Eye (tissue), 1 donor: Measurements from ENCODE around the gene TOM1L1.
"Not testable (repeated sequence)": the region's sequence is repeated elsewhere in the genome, so short reads cannot be mapped to it uniquely, and the experiment has no call there.

Experiments used
- DNase-seq: peaks from one replicate; pipeline ENCODE4 v3.0.0-alpha.2; 2015

TOM1L1 gene

GRCh38 chr17:54900457-54901229, at the start of gene TOM1L1:
Gene TOM1L1 (plus strand): TSS chr17:54900852. CDS start chr17:54900866, 14 bp downstream.
- DNase-seq: peak; percentile 90

GRCh38 chr17:54859187-54859586, 41.5 kb upstream of the TOM1L1 start:
- DNase-seq: no peak

- DNase-seq: no peak
These were observed 39.8 kb upstream of the TOM1L1 start for GRCh38 chr17:54860617-54861470.

GRCh38 chr17:54861471-54861983, 39.1 kb upstream of the TOM1L1 start:
- no peak for DNase-seq

- DNase-seq: no peak
These were observed 37.5 kb upstream of the TOM1L1 start for GRCh38 chr17:54863176-54863575.

GRCh38 chr17:54864070-54864469, 36.6 kb upstream of the TOM1L1 start:
- no peak for DNase-seq

GRCh38 chr17:54864636-54865356, 35.9 kb upstream of the TOM1L1 start:
- DNase-seq: peak; percentile 64

GRCh38 chr17:54867634-54868033, 33.0 kb upstream of the TOM1L1 start:
- no peak for DNase-seq

- no peak for DNase-seq
These were observed 29.9 kb upstream of the TOM1L1 start for GRCh38 chr17:54870671-54871175.

GRCh38 chr17:54875906-54876305, 24.7 kb upstream of the TOM1L1 start:
- DNase-seq: not testable (repeated sequence)

GRCh38 chr17:54876656-54877195, 23.9 kb upstream of the TOM1L1 start:
- DNase-seq: no peak

- no peak for DNase-seq
These were observed 19.2 kb upstream of the TOM1L1 start for GRCh38 chr17:54881255-54881972.

- DNase-seq: no peak
These were observed 18.3 kb upstream of the TOM1L1 start for GRCh38 chr17:54882371-54882770.

GRCh38 chr17:54882950-54883349, 17.7 kb upstream of the TOM1L1 start:
- no peak for DNase-seq

GRCh38 chr17:54883939-54884338, 16.7 kb upstream of the TOM1L1 start:
- no peak for DNase-seq

- DNase-seq: no peak
These were observed 12.9 kb upstream of the TOM1L1 start for GRCh38 chr17:54887787-54888186.

- DNase-seq: no peak
These were observed 12.4 kb upstream of the TOM1L1 start for GRCh38 chr17:54888254-54888653.

- DNase-seq: no peak
These were observed 11.7 kb upstream of the TOM1L1 start for GRCh38 chr17:54888981-54889380.

- peak; percentile 89 for DNase-seq
These were observed 9.4 kb upstream of the TOM1L1 start for GRCh38 chr17:54891176-54891821.

- DNase-seq: no peak
These were observed 8.3 kb upstream of the TOM1L1 start for GRCh38 chr17:54892360-54892759.

GRCh38 chr17:54898576-54898975, 2.1 kb upstream of the TOM1L1 start:
- DNase-seq: no peak
